ENCODE results near the gene GMCL2.

Gene GMCL2

DNA sequence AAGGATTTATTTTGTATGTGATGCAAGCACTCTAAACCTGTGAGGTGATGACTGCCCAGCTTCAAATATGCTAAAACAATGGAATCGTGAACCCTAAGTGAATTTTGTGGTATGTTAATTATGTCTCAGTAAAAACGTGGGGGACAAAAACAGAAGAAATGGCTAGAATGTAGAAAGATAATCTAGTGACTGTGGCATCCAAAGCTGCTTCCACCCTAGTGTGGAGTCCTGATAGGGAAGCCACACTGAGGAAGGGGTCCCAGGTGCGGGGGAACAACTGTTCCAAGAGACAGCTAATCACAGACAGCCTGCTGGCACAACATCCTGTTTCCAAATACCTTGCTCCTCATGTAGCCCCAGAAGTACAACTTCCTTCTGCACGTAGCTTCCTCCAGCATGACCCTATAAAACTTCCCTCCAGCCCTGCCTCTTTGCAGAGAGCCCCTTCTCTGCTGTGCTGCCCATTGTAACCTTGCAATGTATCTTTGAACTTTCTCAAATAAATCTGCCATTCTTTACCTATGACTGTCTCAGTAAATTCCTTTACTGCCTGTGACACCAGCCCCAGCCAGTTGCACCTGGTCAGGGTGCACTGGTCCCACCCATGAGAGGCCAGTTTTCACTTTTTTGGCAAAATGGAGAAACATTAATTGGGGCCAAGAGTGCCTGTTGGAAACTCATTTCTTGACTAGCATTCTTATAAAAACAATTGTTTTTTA is 4.9 kb downstream of the GMCL2 start:
- no peak for DNase-seq (ENCODE audit: low read depth in 2 of 2)

DNA sequence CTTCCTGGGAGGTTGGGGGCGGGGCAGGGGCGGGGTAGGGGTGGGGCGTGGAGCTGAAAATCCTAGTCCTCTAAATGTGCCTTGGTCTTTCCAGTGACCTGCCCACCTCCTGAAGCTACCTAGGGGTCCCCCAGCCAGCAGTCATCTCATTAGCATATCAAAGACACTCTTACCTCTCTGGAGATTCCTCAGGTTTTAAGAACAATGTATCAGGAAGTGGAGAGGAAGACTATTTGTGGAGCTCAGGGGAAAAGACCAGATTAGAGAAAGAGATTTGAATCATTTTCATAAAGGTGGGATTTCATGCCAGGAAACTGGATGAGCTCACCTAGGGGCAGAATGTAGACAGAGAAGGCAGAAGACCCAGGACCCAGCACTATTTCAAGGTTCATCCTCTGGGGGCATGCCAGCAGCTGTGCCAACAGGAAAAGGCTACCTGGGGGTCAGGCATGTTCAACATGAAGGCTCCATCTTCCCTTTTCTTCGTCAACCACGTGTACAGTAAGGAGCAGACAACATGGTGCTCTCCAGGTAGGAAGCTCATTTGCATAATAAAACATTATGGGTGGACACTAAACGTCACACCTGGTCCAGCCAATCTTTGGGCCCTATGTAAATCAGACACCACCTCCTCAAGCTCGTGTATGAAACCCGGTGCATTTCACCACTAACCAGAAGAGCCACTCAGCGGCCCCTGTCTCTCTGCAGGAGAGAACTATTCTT is 6.9 kb downstream of the GMCL2 start:
- no peak for DNase-seq (ENCODE audit: low read depth in 2 of 2)

DNA sequence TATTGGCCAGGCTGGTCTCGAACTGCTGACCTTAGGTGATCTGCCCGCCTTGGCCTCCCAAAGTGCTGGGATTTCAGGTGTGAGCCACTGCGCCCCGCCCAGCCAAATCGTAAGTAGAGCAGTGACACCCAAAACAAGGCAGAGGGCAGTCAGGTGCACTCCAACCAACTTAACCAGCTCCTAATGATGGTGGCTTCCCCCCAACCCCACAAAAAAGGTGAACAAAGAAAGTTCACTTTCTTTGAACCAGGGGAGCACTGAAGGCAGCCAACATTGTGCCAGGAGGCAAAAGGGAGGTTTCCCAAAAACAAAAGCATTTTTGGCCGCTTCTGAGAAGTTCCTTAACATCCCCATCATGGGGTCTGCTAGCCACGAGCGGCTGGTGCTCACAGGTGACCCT is 9.6 kb downstream of the GMCL2 start:
- no peak for DNase-seq (ENCODE audit: low read depth in 2 of 2)

DNA sequence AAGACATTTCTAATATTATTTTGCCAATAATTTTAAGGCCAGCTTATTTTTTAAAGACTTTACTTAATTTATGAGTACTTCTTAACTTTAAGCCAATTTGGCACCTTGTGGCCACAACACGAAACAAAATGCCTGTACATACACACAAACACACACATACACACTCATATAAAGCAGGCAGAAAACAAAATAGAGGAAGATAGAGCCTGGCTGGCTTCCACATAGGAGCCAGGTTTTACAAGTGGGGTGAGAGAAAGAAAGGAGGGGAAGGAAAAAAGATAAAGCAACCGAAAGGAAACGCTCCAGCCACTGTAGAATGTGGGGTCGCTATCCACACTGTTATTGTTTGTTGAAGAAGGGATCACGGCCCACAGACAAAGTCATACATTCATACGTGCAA is 10.4 kb downstream of the GMCL2 start:
- DNase-seq (ENCODE audit: low read depth in 2 of 2), result no peak

DNA sequence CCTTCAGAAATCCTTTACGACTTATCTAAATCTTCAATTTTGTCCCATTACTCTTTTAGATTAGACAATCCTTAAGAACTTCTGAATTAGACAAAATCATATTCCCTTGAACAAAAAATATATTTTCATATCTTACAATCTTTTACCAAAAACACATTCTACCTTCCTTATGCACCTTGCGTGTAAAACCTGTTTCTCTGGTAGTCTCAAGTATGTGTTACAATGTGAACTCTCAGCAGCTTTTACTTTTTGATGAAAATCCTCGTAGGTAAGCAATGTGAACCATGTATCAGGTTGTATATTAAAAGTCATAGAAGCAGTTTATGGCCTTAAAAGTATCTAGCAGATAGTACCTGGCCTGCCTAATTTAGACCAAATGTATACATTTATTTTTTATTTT is 12.7 kb downstream of the GMCL2 start:
- no peak for DNase-seq (ENCODE audit: low read depth in 2 of 2)

DNA sequence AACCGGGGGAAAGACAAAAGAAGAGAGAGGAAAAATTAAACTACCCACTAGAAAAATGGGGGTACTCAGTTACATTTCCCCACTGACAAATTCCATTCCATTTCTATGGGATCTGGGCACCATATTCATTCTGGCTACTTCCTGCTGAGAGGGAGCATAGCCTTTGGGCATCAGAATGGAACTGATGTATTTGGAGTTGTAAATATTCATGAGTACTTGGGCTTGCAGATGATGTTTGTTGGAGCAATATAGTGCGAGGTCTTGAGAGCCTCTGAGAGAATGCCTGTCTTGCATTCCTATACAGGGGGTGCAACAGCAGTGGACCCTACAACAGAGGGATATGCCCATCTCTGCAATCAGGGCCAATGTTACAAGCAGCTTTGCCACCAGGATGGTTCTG is 16.7 kb downstream of the GMCL2 start:
- no peak for DNase-seq (ENCODE audit: low read depth in 2 of 2)

DNA sequence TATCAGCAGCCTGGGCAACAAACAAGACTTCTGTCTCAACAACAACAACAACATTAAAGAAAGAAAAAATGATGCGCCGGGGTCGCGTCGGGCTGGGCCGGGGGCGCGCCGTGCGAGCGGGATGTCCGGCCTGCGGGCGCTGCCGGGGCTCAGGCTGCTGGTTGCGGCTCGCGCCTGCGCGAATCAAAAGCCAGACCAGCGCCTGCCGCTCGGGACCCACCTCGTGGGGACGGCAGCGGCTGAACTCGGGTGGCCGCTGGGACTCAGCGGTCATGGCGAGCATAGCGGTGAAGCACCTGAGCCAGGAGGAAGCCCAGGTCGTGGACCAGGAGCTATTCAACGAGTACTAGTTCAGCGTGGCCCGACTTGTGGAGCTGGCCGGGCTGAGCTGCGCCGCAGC is 21.6 kb downstream of the GMCL2 start:
- DNase-seq (ENCODE audit: low read depth in 2 of 2), result no peak

DNA sequence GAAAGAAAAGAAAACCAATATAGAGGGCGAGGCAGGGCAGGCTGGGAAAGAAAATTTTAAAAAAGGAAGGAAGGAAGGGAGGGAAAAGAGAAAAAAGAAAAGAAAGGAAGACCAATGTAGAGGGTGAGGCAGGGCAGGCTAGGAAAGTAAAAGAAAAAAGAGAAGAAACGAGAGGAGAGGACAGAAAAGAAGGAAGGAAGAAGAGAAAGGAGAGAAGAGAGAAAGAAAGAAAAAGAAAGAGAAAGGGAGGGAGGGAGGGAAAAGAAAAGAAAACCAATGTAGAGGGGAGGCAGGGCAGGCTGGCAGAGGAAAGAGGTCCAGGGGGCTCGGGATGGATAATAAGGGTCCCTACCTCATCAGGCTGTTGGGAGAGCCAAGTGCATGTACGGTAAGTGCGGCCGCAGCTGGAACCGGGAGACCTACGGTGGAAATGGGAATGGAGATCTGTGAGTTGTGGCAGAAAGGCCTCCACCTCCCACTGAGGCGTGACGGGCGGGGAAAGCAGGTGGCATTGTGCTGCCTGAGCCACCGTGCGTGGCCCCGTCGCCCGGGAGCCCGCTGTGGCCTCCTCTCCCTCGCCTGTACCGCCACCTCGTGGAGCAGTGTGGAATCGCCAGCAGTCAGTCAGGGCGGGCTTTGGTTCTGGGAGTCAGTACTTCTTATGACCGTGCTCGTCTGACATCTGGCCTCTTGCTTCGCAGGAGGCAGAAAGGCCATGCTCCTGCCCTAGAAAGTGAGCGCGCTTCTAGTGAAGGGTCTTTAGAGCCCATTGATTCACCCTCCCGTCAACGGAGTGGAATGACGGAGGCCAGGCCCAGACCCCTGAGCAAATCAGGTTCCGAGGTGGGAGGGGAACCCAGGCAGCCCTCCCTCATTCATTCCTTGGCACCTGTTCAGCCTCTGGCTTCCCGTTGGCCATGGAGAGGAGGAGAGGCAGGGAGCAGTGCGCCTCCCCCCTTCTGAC is 23.1 kb downstream of the GMCL2 start:
- DNase-seq (ENCODE audit: low read depth in 2 of 2), result peak; percentile 83 to 91

DNA sequence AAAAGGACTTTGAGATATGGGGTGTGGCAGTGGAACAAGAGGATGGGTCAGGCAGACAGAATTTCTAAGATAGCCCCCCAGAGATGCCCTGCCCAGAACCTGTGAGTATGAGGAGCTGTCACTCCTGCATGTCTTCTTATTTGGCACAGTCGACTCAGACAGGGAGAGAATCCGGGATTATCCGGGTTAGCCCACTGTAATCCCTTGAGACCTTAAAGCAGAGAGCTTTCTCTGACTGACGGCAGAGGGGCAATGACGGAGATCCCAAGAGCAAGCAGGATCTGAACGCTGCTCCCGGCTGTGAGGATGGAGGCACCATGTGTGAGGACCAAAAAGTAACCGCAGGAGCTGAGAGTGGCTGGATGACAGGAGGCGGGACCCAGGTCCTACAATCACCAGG is 24.7 kb downstream of the GMCL2 start:
- DNase-seq (ENCODE audit: low read depth in 2 of 2), result no peak

DNA sequence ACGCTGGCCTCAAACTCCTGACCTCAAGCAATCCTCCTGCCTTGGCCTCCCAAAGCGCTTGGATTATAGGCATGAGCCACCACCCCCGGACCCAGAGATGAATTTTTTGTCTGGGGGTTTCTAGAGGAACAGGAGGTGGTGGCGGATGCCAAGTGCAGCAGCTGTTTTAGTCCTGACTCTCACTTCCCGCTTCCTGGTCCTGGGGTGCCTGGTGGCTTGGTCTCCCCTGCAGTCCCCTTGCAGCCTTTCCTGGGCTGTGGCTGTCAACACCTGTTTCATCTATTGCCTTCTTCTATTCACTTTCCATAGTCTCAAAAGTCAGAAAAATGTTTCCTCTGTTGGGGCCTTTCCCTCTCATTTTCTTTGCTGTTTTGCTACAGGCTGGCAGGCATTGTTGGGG is 27.0 kb downstream of the GMCL2 start:
- no peak for DNase-seq (ENCODE audit: low read depth in 2 of 2)

DNA sequence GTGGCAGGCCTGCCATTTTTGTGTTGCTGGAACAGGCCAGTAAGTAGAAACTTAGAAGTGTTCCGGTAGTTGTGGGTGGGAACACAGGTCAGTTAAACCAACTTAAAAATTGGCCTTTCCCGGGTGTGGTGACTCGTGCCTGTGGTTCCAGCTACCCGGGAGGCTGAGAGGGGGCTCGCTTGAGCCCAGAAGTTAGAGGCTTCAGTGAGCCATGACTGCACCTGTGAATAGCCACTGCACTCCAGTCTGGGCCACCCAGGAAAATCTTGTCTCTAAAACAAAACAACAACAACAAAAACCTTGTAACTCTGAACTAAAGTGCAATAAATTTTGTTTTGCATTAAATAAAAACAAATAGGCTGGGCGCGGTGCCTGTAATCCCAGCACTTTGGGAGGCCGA is 32.1 kb downstream of the GMCL2 start:
- DNase-seq (ENCODE audit: low read depth in 2 of 2), result no peak

DNA sequence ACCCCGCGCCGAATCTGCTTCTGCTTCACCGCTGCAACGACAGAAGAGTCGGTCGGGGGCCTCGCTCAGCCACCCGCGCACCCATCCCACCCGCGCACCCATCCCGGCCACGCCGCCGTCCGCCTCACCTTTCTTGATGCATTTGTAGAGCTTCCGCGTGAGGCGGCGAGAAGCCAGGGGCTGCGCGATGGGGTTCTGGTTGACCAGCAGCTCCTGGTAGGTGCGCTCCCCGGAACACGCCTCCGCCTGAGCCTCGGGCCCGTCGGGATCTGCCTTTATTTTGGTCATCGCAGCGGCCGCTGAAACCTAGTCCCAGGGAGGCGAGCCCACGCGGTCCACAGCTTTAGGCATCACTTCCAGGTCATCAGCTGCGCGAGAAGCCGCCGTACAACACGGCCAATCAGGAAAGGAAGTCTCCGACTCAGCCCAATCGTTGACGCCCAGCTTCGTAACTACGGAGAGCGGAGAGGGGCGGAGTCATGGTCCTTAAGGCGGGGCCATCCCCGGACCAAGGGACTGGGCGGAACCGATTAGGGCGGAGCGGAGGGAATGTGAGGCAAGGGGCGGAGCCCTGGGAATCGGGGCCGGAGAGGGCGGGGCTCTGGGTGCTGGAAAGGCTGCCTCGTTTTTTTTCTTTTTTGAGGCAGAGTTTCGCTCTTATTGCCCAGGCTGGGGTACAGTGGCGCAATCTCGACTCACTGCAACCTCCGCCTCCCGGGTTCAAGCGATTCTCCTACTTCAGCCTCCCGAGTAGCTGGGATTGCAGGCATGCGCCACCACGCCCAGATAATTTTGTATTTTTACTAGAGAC is 33.4 kb downstream of the GMCL2 start, which contains the start of gene NHP2:
NHP2 (minus strand) TSS at position 356 of the 811 bp plus-strand sequence; CDS start at position 288, 68 bp downstream.
- peak; percentile 97 to 99 for DNase-seq (ENCODE audit: low read depth in 2 of 2)

DNA sequence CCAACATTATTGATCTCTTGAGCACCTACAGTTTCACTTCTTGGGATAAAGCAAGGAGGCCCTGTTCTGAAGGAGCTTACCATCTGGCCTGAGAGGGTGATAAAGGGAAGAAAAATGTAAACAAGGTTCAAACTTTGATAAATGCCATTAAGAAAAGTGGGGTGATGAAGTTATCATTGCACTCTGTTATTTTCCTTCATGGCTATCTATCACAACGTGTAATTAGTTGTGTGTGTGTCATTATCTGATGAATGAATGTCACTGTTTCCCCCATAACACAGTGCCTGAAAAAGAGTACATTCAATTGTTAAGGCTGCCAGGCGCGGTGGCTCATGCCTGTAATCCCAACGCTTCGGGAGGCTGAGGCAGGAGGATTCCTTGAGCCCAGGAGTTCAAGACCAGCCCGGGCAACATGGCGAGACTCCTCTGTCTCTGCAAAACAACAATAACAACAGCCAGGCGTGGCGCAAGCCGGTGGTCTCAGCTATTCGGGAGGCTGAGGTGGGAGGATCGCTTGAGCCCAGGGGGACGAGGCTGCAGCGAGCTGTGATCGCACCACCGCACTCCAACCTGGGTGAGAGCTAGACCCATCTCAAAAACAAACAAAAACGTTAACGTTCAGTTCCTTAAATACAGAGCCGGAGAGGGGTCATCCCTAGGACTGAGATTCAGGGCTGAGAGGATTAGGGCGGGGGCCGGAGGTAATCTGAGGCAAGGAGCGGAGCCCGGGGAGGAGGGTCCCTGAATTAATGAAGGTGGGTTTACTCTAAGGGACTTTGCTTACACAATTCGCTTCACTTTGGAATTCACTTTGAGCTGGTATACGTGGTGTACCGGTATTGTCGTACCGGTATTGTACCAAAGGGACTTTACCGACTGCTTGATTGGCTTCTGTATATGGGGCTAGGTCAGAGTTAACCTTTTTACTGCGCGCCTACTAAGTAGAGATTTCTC is 34.4 kb downstream of the GMCL2 start:
- DNase-seq (ENCODE audit: low read depth in 2 of 2), result no peak

DNA sequence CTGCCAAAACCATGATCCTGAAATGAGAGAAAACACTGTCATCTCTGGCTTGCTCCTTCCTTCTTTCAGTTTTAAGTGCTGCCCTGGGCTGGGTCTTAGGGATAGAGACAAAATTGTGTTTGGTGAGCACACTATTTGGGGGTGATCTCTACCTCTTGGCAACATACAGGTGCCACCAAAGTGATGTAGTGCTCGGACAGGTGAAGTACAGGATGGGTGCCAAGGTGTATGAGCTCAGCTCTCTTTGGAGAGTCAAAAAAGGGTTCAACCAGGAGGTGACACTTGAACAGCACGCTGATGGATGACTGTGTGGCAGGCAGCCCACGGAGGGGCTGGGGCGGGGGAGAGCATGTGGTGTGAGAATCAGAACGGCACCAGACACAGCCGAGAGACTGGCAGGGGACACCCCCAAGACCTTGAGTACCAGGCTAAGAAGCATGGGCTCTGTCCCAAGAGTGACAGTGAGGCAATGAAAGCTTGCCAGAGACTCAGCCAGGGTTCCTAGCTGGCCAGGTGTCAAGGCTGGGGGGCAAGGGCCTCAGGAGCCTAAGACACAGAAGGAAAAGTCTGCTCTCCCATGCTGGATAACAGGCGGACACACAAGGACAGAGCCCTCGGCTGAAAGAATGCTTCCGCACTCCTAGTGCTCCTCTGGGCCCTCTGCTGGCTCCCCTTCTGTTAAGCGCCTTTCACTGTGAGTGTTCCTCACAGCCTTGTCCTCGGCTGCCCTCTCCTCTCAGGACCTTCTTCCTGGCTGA is 36.0 kb downstream of the GMCL2 start:
- DNase-seq (ENCODE audit: low read depth in 2 of 2), result no peak

DNA sequence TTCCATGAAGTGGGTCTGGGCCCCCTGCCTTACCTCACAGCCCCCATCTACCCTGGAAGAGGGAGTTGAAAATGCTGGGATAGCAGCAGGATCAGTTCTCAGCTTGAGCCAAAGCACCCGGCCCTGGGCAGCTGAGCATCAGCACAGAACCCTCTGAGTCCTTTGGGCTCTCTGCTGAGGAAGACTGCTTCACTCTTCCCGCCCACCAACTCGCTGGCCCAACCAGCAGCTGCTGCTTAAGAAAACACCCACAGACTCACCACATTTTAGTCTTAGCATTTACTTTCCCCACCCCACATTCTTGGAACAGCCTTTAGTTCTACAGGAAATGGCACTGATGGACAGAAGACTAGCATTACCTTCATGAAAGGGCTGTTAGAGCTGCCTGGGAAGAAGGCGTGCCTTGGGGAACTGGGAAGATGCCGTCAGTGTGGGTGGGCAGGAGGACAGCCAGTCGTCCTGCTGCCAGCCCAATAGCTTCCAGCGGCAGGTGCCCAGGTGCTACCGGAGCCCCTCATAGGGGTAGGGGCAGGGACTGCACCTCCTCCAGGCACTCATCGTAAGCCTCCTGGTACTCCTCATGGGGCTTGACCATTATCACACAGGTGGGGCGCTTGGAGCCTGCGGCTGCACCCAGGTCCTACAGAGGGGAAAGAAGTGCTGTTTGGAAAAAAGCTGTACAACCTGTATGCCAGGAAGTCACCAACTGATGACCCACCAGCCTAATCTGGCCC is 37.8 kb downstream of the GMCL2 start:
- DNase-seq (ENCODE audit: low read depth in 2 of 2), result peak in 1 of 2 donors; percentile 25

DNA sequence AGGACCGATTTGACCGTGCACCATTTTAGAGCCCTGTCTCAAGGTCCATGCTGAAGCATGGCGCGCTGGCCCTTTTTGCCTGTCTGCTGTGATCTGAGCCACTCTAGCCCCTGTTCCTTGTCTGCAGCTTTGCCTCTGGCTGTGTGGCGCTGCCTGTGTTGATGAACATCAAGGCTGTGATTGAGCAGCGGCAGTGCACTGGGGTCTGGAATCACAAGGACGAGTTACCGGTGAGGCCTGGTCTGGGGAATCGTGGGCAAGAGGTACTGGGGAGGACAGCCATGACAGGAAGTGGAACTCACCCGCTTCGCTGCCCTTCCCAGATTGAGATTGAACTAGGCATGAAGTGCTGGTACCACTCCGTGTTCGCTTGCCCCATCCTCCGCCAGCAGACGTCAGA is 39.8 kb downstream of the GMCL2 start:
- DNase-seq (ENCODE audit: low read depth in 2 of 2), result no peak

DNA sequence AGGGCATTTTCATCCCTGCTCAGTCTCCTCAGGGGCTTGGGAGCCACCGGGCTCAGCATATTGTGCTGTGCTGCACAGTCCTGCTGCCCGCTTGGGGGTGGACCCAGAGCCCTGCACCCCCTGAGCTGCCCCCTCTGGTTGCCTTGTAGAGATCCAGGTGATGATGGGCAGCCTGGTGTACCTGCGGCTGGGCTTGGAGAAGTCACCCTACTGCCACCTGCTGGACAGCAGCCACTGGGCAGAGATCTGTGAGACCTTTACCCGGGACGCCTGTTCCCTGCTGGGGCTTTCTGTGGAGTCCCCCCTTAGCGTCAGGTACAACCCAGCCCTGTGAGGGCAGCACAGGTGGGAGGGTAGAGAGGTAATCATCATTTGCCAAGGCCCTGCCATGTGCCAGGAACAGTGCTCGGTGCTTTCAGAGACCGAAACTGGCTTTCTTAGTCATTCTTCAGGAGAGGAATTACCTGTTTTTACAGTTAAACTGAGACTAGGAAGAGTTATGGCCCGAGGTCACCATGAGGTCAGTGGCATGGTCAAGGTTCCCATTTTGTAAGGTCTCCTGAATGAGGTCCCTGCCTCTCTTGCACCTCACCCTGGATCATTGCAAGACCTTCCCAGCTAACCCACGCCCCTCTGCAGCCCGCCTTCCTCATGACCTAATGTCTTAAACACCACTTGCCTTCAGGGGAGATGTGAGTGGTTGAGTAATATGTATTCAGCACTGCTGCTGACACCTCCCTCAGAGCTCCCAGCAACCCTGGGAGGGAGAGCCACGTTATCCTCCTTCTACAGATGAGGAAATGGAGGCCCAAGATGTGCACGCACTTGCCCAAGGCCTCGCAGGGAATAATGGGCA is 41.0 kb downstream of the GMCL2 start:
- peak; percentile 38 to 59 for DNase-seq (ENCODE audit: low read depth in 2 of 2)

DNA sequence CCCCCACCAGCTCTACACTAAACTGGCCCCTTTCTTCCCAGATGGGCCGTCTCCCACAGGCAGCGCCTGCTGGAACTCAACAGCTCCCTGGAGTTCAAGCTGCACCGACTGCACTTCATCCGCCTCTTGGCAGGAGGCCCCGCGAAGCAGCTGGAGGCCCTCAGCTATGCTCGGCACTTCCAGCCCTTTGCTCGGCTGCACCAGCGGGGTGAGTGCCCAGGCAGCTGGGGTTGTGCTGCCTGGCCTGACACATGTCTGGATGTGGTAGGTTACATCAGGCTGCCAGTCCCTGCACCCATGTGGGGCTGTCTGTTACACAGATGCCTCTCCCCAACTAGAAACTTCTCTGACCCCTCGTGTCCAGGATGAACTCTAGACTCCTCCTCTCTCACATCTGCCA is 43.3 kb downstream of the GMCL2 start:
- DNase-seq (ENCODE audit: low read depth in 2 of 2), result no peak
